A549 (cell line): ENCODE measurements around the gene PAK1. TPM values are rescaled to one million over a fixed set of nuclear protein-coding genes. Genes with fewer than 3 reads are reported as not detected.

ENCODE experiments used
- ATAC-seq, 2 experiments: fragments of 200-7000 bp in 1 of 2; fragments of >200 bp in 1 of 2; cut with Nextera tagmentation in 1 of 2; cut with Tn5 transposase in 1 of 2; 3 replicates each; pipeline versions ENCODE4 v1.8.0 to v1.9.1; 2018 to 2020; ENCODE audit warnings: mild to moderate bottlenecking in 1 of 2, moderate library complexity in 1 of 2
- CTCF ChIA-PET: fragments of 300-600 bp; sonication (Branson Sonifier 250); formaldehyde crosslinking; extraction: SDS; loops from one replicate; lab custom pipeline; 2021; ENCODE audit warnings: antibody characterized with exemption, inconsistent platforms; lab: Yijun Ruan, JAX
- POLR2A ChIA-PET: fragments of 350-600 bp; formaldehyde crosslinking; extraction: SDS; loops from one replicate; lab custom pipeline; 2021; ENCODE audit warnings: antibody characterized with exemption, inconsistent platforms; lab: Yijun Ruan, JAX
- DNase-seq, 2 experiments: peaks; one replicate each; pipeline versions ENCODE4 v3.0.0 to v3.0.0-alpha.2; 2011 to 2016; ENCODE audit warnings: low read depth in 1 of 2, low spot score in 1 of 2
- FAIRE-seq: peaks from 2 replicates; lab custom pipeline; 2011; peaks lifted over from hg19 to GRCh38; lab: Jason Lieb, UNC
- H3K27ac ChIP-seq, 2 experiments: fragments of >200 bp; sonication (Bioruptor Twin); formaldehyde crosslinking; 3 replicates each; pipeline ENCODE4 v1.5.1; 2016 to 2017
- H3K4me1 ChIP-seq: fragments of >200 bp; sonication (Bioruptor Twin); formaldehyde crosslinking; 3 replicates; pipeline ENCODE4 v1.6.1; 2016
- H3K4me2 ChIP-seq: fragments of >200 bp; sonication (Bioruptor Twin); formaldehyde crosslinking; 3 replicates; pipeline ENCODE4 v1.6.1; 2016
- H3K4me3 ChIP-seq: fragments of >200 bp; sonication (Bioruptor Twin); formaldehyde crosslinking; 3 replicates; pipeline ENCODE4 v1.5.1; 2016
- H3K9me3 ChIP-seq: fragments of >200 bp; sonication (Bioruptor Twin); formaldehyde crosslinking; 3 replicates; pipeline ENCODE4 v1.6.1; 2016
- CBX2 ChIP-seq: fragments of 200-600 bp; sonication (generic); IDR thresholded peaks from 2 replicates; pipeline ENCODE4 v1.6.1; 2016; ENCODE audit warnings: low read depth, mild to moderate bottlenecking, borderline replicate concordance
- CHD4 ChIP-seq: fragments of 200-600 bp; sonication (generic); IDR thresholded peaks from 2 replicates; pipeline ENCODE4 v1.6.1; 2016; ENCODE audit warnings: antibody characterized with exemption, mild to moderate bottlenecking, borderline replicate concordance
- ESRRA ChIP-seq: fragments of 150-350 bp; IDR thresholded peaks from 2 replicates; pipeline ENCODE4 v1.6.1; 2014; ENCODE audit warnings: mild to moderate bottlenecking, low read length, borderline replicate concordance
- FOSL2 ChIP-seq, 2 experiments: fragments of 450-650 bp in 1 of 2; fragments of >200 bp in 1 of 2; sonication (Bioruptor Twin) in 1 of 2; formaldehyde crosslinking; IDR thresholded peaks; 2 replicates each; pipeline versions ENCODE4 v1.5.0 to v1.6.1; 2016 to 2020; ENCODE audit warnings: mild to moderate bottlenecking in 1 of 2, moderate library complexity in 1 of 2
- FOXS1 ChIP-seq: fragments of 250-450 bp; sonication (Bioruptor Pico); IDR thresholded peaks from 2 replicates; pipeline ENCODE4 v1.5.0; 2020; ENCODE audit warnings: mild to moderate bottlenecking, moderate library complexity
- HEYL ChIP-seq: fragments of 250-450 bp; sonication (Bioruptor Pico); IDR thresholded peaks from 2 replicates; pipeline ENCODE4 v1.8.0; 2021; ENCODE audit warnings: mild to moderate bottlenecking, moderate library complexity
- JUNB ChIP-seq: fragments of >200 bp; sonication (Bioruptor Twin); formaldehyde crosslinking; IDR thresholded peaks from 2 replicates; pipeline ENCODE4 v1.6.1; 2016
- KDM1A ChIP-seq: fragments of 200-600 bp; sonication (generic); IDR thresholded peaks from 2 replicates; pipeline ENCODE4 v1.6.1; 2016; ENCODE audit warnings: low read depth, mild to moderate bottlenecking
- MAFK ChIP-seq: fragments of 450-650 bp; IDR thresholded peaks from 2 replicates; pipeline ENCODE4 v1.6.1; 2014; ENCODE audit not compliant: partially characterized antibody
- PHF8 ChIP-seq: fragments of 200-600 bp; sonication (generic); IDR thresholded peaks from 2 replicates; pipeline ENCODE4 v1.6.1; 2016; ENCODE audit warnings: low read depth, mild to moderate bottlenecking, antibody characterized with exemption, moderate library complexity, borderline replicate concordance
- POLR2A ChIP-seq: IDR thresholded peaks from 2 replicates; pipeline ENCODE4 v1.6.1; 2012; ENCODE audit warnings: mild to moderate bottlenecking, low read length
- POLR2AphosphoS2 ChIP-seq: conservative IDR thresholded peaks from 2 replicates; pipeline ENCODE4 v1.6.1; 2012; ENCODE audit warnings: low read length, improper control_type of control experiment, inconsistent platforms
- RAD21 ChIP-seq, 2 experiments: fragments of >200 bp in 1 of 2; sonication (Bioruptor Twin) in 1 of 2; formaldehyde crosslinking in 1 of 2; IDR thresholded peaks in 1 of 2; conservative IDR thresholded peaks in 1 of 2; 2 replicates in 1 of 2; 3 replicates in 1 of 2; pipeline ENCODE4 v1.6.1; 2012 to 2018; ENCODE audit warnings: inconsistent platforms in 1 of 2
- RARB ChIP-seq: fragments of 250-450 bp; sonication (Bioruptor Pico); IDR thresholded peaks from 2 replicates; pipeline ENCODE4 v1.8.0; 2021; ENCODE audit warnings: mild to moderate bottlenecking, moderate library complexity
- RCOR1 ChIP-seq: fragments of 150-350 bp; IDR thresholded peaks from 2 replicates; pipeline ENCODE4 v1.6.1; 2014; ENCODE audit warnings: antibody characterized with exemption, low read length, low read depth
- RFX5 ChIP-seq: fragments of 450-650 bp; IDR thresholded peaks from 2 replicates; pipeline ENCODE4 v1.7.1; 2014; ENCODE audit warnings: antibody characterized with exemption, mild to moderate bottlenecking, moderate library complexity
- RNF2 ChIP-seq: fragments of 200-600 bp; sonication (generic); IDR thresholded peaks from 2 replicates; pipeline ENCODE4 v1.6.1; 2016; ENCODE audit warnings: low read depth, mild to moderate bottlenecking, antibody characterized with exemption, moderate library complexity, borderline replicate concordance
- SMC3 ChIP-seq: fragments of >200 bp; sonication (Bioruptor Twin); formaldehyde crosslinking; IDR thresholded peaks from 3 replicates; pipeline ENCODE4 v1.6.1; 2018; ENCODE audit warnings: inconsistent platforms
- SREBF2 ChIP-seq: fragments of 450-650 bp; IDR thresholded peaks from 2 replicates; pipeline ENCODE4 v1.6.1; 2014; ENCODE audit warnings: mild to moderate bottlenecking, moderate library complexity
- ZFP36 ChIP-seq: fragments of 450-650 bp; IDR thresholded peaks from 2 replicates; pipeline ENCODE4 v1.6.1; 2014; ENCODE audit warnings: borderline replicate concordance; ENCODE audit not compliant: partially characterized antibody
- ZNF302 ChIP-seq: fragments of 250-450 bp; sonication (Bioruptor Pico); IDR thresholded peaks from 2 replicates; pipeline ENCODE4 v1.9.0; 2021; ENCODE audit warnings: inconsistent platforms, mild to moderate bottlenecking, moderate library complexity
- WGBS: methylation state at CpG from one replicate; pipeline ENCODE4 v1.1.6; 2017; ENCODE audit errors: missing lambda C conversion rate; 5-methylcytosine and 5-hydroxymethylcytosine counted together
- polyA plus RNA-seq, 4 experiments: library from polyadenylated mRNA; depleted of rRNA in 3 of 4; stranded (reverse); fragments of >200 nt; fragmentation: RNase III in 1 of 4; extraction: RNeasy Plus Mini Kit Qiagen cat#74134 plus additional on column Dnase treatment in 1 of 4; gene quantifications; 2 replicates in 3 of 4; 3 replicates in 1 of 4; pipeline ENCODE4 v1.2.3, GENCODE V29; 2011 to 2017
- TF ChIP-seq, protein P1 (sequence below): fragments of >200 bp; sonication (Bioruptor Twin); formaldehyde crosslinking; IDR thresholded peaks from 3 replicates; pipeline ENCODE4 v1.6.1; 2016
- TF ChIP-seq, protein P2 (sequence below): fragments of 150-350 bp; IDR thresholded peaks from 2 replicates; pipeline ENCODE4 v1.6.1; 2014; ENCODE audit warnings: low read depth, mild to moderate bottlenecking, low read length

The PAK1 gene
- polyA plus RNA-seq, 2 of the 4 experiments (the other 2 are of a cell fraction): 20.6 to 60.7 TPM

DNA sequence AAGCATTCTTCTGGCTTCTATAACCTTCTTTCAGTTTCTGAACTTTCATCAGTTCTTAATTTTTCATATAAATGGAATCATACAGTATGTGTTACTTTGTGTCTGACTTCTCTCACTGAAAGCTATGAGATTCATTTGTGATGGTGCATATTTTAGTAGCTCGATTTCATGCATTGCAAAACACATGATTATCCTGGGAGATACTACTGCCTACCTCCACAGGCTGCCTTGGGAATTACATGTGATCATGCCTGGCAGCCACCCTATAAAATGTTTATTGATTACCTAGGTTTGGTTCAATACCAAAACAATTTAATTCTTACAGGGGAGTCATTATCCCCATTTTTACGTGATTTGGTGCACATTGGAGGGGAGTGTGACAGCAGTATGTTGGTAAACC lies 34.1 kb upstream of the PAK1 start:
- Histone ChIP-seq H3K27ac (no peak overlapping the region), H3K4me1 (peaks cover 4% of the 10 kb centered on the region; the same call in 1 of the 3 replicates), H3K9me3 (no peaks in the 10 kb centered on the region), H3K4me2 (no peak overlapping the region), H3K4me3 (no peak overlapping the region)
- ATAC-seq (no peak), FAIRE-seq (no peak), DNase-seq (no peak)
- ChIA-PET POLR2A (no interaction called here), CTCF (interaction anchor here (0.5 to 1.5 kb wide), 5 partner anchors 9 to 320 kb away, joined by 3 read pairs; partner anchors contain the start of gene PAK1)
- WGBS: 16% methylated on average over 2 of the region's 2 CpGs
- no peak for TF ChIP-seq RFX5

DNA sequence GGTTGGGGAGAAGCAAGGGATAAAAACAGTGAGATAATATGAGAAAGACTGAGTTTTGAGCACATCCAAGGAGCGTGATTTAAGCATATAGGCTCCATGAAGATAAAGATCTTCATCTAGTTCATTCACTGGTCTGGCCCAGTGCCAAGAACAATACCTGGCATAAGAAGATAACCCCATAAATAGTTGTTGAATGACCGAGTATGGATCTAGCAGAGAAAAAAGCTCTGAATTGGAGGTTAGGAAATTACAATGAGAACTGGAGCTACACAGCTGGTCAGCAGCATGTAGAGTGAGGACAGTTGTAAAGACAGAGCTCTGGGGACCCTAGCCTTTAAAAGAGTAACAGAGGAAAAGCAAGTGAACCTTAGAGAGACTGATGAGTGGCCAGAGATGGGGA lies 33.0 kb upstream of the PAK1 start:
- ATAC-seq (no peak), DNase-seq (no peak), FAIRE-seq (no peak)
- CTCF ChIA-PET: interaction anchor here (1.5 kb wide), 1 partner anchor 8 kb away, joined by 3 read pairs; no protein-coding TSS in a partner anchor
- POLR2A ChIA-PET: no interaction called here
- no peaks in the 10 kb centered on the region for H3K9me3 ChIP-seq
- TF ChIP-seq CHD4 (no peak), KDM1A (no peak), RFX5 (no peak), CBX2 (no peak), ZNF302 (CRISPR knock-in tag) (no peak), SMC3 (no peak)
- no peak overlapping the region for H3K27ac ChIP-seq
- 33% methylated on average over 2 of the region's 2 CpGs for WGBS
- peaks cover 4% of the 10 kb centered on the region; the same call in 1 of the 3 replicates for H3K4me1 ChIP-seq
- H3K4me2 ChIP-seq: no peak overlapping the region
- H3K4me3 ChIP-seq: no peak overlapping the region

DNA sequence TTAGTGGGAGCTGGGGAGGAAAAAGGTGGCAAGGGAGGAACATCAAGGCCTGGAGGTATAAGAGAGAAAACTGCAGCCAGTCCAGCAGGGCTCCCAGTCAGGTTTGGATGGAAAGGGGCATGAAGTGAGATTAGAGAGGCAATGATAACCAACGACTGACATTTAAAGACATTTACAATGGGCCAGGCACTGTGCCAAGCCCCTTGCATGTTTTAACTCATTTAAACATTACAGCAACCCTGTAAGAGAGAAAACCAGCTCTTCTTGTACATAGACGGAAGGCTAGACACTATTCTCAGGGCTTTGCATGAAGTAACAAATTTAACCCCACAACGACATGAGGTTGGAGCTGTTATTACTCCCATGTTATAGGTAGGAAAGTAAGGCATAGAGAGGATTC lies 32.1 kb upstream of the PAK1 start:
- Histone ChIP-seq H3K9me3 (no peaks in the 10 kb centered on the region), H3K27ac (no peak overlapping the region), H3K4me3 (no peak overlapping the region), H3K4me1 (peaks cover 4% of the 10 kb centered on the region; the same call in 1 of the 3 replicates), H3K4me2 (no peak overlapping the region)
- POLR2A ChIA-PET: no interaction called here
- 55% methylated on average over 3 of the region's 3 CpGs for WGBS
- ATAC-seq (no peak), FAIRE-seq (no peak), DNase-seq (no peak)
- CTCF ChIA-PET: interaction anchor here (1.0 to 1.6 kb wide), 4 partner anchors 9 to 114 kb away, joined by 3 to 4 read pairs (median 4); no protein-coding TSS in a partner anchor
- no peak for TF ChIP-seq FOSL2 (IDR thresholded peaks at IDR 0.05)
- no peak for TF ChIP-seq FOSL2 (CRISPR knock-in tag; IDR thresholded peaks at IDR 0.05)
- no peak for TF ChIP-seq ZFP36
- no peak for TF ChIP-seq MAFK
- TF ChIP-seq RAD21 (conservative IDR thresholded peaks at IDR 0.05 in 1 of 2, IDR thresholded peaks at IDR 0.05 in 1 of 2): no peak
- TF ChIP-seq POLR2AphosphoS2: no peak
- TF ChIP-seq RNF2: no peak
- TF ChIP-seq HEYL (CRISPR knock-in tag): no peak
- TF ChIP-seq SREBF2: no peak

DNA sequence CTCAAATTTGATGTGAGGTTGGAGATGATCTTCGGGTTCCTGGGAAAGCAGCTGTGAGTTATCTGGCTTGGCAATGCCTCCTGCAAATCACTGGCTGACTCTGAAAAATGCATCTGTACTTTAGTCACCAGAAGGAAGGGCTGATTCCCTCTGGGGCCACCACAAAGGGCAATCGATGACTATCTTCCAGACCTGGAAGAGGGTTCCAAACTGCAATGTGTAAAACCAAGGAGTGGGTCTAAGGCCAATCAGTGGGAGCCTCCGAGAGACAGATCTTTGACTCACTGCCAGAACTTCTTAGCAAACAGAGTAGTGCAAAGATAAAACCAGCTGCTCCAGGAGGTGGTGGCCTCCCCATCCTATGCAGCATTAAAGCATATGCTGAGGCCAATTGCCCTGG lies 29.1 kb upstream of the PAK1 start:
- no peak for TF ChIP-seq ESRRA
- no peak for TF ChIP-seq RAD21 (conservative IDR thresholded peaks at IDR 0.05 in 1 of 2, IDR thresholded peaks at IDR 0.05 in 1 of 2)
- no peak for TF ChIP-seq RCOR1
- TF ChIP-seq RNF2: no peak
- TF ChIP-seq KDM1A: no peak
- TF ChIP-seq HEYL (CRISPR knock-in tag): no peak
- TF ChIP-seq JUNB: no peak
- TF ChIP-seq POLR2A: no peak
- TF ChIP-seq RARB (CRISPR knock-in tag): no peak
- TF ChIP-seq FOXS1 (CRISPR knock-in tag): no peak
- TF ChIP-seq CBX2: no peak
- TF ChIP-seq PHF8: no peak
- TF ChIP-seq, protein P1, sequence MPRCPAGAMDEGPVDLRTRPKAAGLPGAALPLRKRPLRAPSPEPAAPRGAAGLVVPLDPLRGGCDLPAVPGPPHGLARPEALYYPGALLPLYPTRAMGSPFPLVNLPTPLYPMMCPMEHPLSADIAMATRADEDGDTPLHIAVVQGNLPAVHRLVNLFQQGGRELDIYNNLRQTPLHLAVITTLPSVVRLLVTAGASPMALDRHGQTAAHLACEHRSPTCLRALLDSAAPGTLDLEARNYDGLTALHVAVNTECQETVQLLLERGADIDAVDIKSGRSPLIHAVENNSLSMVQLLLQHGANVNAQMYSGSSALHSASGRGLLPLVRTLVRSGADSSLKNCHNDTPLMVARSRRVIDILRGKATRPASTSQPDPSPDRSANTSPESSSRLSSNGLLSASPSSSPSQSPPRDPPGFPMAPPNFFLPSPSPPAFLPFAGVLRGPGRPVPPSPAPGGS: no peak
- TF ChIP-seq, protein P2, sequence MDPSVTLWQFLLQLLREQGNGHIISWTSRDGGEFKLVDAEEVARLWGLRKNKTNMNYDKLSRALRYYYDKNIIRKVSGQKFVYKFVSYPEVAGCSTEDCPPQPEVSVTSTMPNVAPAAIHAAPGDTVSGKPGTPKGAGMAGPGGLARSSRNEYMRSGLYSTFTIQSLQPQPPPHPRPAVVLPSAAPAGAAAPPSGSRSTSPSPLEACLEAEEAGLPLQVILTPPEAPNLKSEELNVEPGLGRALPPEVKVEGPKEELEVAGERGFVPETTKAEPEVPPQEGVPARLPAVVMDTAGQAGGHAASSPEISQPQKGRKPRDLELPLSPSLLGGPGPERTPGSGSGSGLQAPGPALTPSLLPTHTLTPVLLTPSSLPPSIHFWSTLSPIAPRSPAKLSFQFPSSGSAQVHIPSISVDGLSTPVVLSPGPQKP: no peak
- CTCF ChIA-PET: interaction anchor here (1.0 to 1.3 kb wide), 4 partner anchors 28 to 315 kb away, joined by 3 to 5 read pairs (median 4); no protein-coding TSS in a partner anchor
- no peak overlapping the region for H3K27ac ChIP-seq
- 25% methylated on average over 3 of the region's 3 CpGs for WGBS
- POLR2A ChIA-PET: no interaction called here
- H3K4me3 ChIP-seq: no peak overlapping the region
- H3K4me2 ChIP-seq: no peak overlapping the region
- no peaks in the 10 kb centered on the region for H3K9me3 ChIP-seq
- DNase-seq: no peak
- H3K4me1 ChIP-seq: peaks cover 4% of the 10 kb centered on the region; the same call in 1 of the 3 replicates
- no peak for FAIRE-seq
- peak in 1 of 2 experiments; percentile 49; a peak in 3 of 6 replicates for ATAC-seq
